HepG2 (cell line): ENCODE results near the gene MYO18A. TPM values are rescaled to one million over a fixed set of nuclear protein-coding genes. Genes with fewer than 3 reads are reported as not detected.

ENCODE experiments used
- ARHGAP35 ChIP-seq: sonication (generic); formaldehyde crosslinking; IDR thresholded peaks from 2 replicates; pipeline ENCODE4 v1.9.0; 2022; ENCODE audit warnings: mild to moderate bottlenecking, inconsistent platforms, moderate library complexity, missing genetic modification reagents, borderline replicate concordance
- ARNTL ChIP-seq: sonication (generic); formaldehyde crosslinking; IDR thresholded peaks from 2 replicates; pipeline ENCODE4 v1.4.0; 2020; ENCODE audit warnings: mild to moderate bottlenecking, missing genetic modification reagents
- CBX5 ChIP-seq: sonication (generic); formaldehyde crosslinking; IDR thresholded peaks from 2 replicates; pipeline ENCODE4 v1.4.0; 2020; ENCODE audit warnings: missing genetic modification reagents, borderline replicate concordance
- GFI1 ChIP-seq: sonication (generic); formaldehyde crosslinking; IDR thresholded peaks from 2 replicates; pipeline ENCODE4 v1.5.0; 2020; ENCODE audit warnings: missing genetic modification reagents, mild to moderate bottlenecking, borderline replicate concordance
- HDAC2 ChIP-seq: sonication (generic); formaldehyde crosslinking; IDR thresholded peaks from 2 replicates; pipeline ENCODE4 v1.4.0; 2020; ENCODE audit warnings: missing genetic modification reagents
- HOXA7 ChIP-seq: sonication (generic); formaldehyde crosslinking; IDR thresholded peaks from 2 replicates; pipeline ENCODE4 v1.8.1; 2022; ENCODE audit warnings: mild to moderate bottlenecking, missing genetic modification reagents, moderate library complexity
- JDP2 ChIP-seq: sonication (generic); formaldehyde crosslinking; IDR thresholded peaks from 2 replicates; pipeline ENCODE4 v1.8.1; 2022; ENCODE audit warnings: missing genetic modification reagents, borderline replicate concordance
- KLF9 ChIP-seq: IDR thresholded peaks from 2 replicates; pipeline ENCODE4 v1.6.1; 2016; ENCODE audit warnings: low read depth
- MTF1 ChIP-seq: sonication (generic); formaldehyde crosslinking; IDR thresholded peaks from 2 replicates; pipeline ENCODE4 v1.5.0; 2020; ENCODE audit warnings: missing genetic modification reagents
- NAIF1 ChIP-seq: sonication (generic); formaldehyde crosslinking; IDR thresholded peaks from 2 replicates; pipeline ENCODE4 v1.5.0; 2020; ENCODE audit warnings: mild to moderate bottlenecking, missing genetic modification reagents, borderline replicate concordance
- PITX1 ChIP-seq: sonication (generic); formaldehyde crosslinking; IDR thresholded peaks from 2 replicates; pipeline ENCODE4 v1.5.1; 2020; ENCODE audit warnings: mild to moderate bottlenecking, missing genetic modification reagents
- RBM39 ChIP-seq: fragments of 200-400 bp; formaldehyde crosslinking; IDR thresholded peaks from one replicate; pipeline ENCODE4 v1.6.1; 2018; ENCODE audit warnings: antibody characterized with exemption, mild to moderate bottlenecking, low read depth, low read length; ENCODE audit not compliant: poor library complexity, severe bottlenecking
- TBX3 ChIP-seq: fragments of 450-650 bp; IDR thresholded peaks from 2 replicates; pipeline ENCODE4 v1.6.1; 2017; ENCODE audit warnings: antibody characterized with exemption, mild to moderate bottlenecking, inconsistent platforms, borderline replicate concordance
- ZBTB3 ChIP-seq: sonication (generic); formaldehyde crosslinking; IDR thresholded peaks from 2 replicates; pipeline ENCODE4 v1.4.0; 2020; ENCODE audit warnings: low read depth, mild to moderate bottlenecking, moderate library complexity, missing genetic modification reagents, borderline replicate concordance
- ZKSCAN1 ChIP-seq: fragments of 150-350 bp; IDR thresholded peaks from 2 replicates; pipeline ENCODE4 v1.6.1; 2014; ENCODE audit warnings: low read length
- ZNF10 ChIP-seq: sonication (generic); formaldehyde crosslinking; IDR thresholded peaks from 2 replicates; pipeline ENCODE4 v1.4.0; 2020; ENCODE audit warnings: mild to moderate bottlenecking, low read depth, missing genetic modification reagents, borderline replicate concordance
- ZNF232 ChIP-seq: sonication (generic); formaldehyde crosslinking; IDR thresholded peaks from 2 replicates; pipeline ENCODE4 v1.4.0; 2020; ENCODE audit warnings: missing genetic modification reagents, borderline replicate concordance
- ZNF660 ChIP-seq: sonication (generic); formaldehyde crosslinking; IDR thresholded peaks from 2 replicates; pipeline ENCODE4 v1.5.1; 2020; ENCODE audit warnings: mild to moderate bottlenecking, low read depth, missing genetic modification reagents, borderline replicate concordance
- polyA plus RNA-seq, 8 experiments: library from polyadenylated mRNA; depleted of rRNA in 3 of 8; stranded (reverse) in 7 of 8; unstranded in 1 of 8; fragments of >200 nt; fragmentation: Illumina TruSeq in 4 of 8; extraction: Trizol in 4 of 8; gene quantifications; 2 replicates each; pipeline versions ENCODE4 v1.2.1 to v1.2.3, GENCODE V29; 2011 to 2016; ENCODE audit warnings: low read depth in 4 of 8, missing spikeins in 1 of 8, mixed read lengths in 1 of 8; ENCODE audit not compliant: insufficient read depth in 1 of 8
- total RNA-seq, 5 experiments: library from RNA; depleted of rRNA; stranded (reverse); fragments of >200 nt; fragmentation: Illumina TruSeq; extraction: Trizol; gene quantifications; 2 replicates each; pipeline ENCODE4 v1.2.3, GENCODE V29; 2016; ENCODE audit warnings: low read depth in 1 of 5
- TF ChIP-seq, protein P1 (sequence below): sonication (generic); formaldehyde crosslinking; conservative IDR thresholded peaks from 2 replicates; pipeline ENCODE4 v1.4.0; 2020; ENCODE audit warnings: missing genetic modification reagents
- TF ChIP-seq, protein P2 (sequence below): fragments of 450-650 bp; IDR thresholded peaks from 2 replicates; pipeline ENCODE4 v1.6.1; 2017; ENCODE audit warnings: mild to moderate bottlenecking
- TF ChIP-seq, protein P3 (sequence below): IDR thresholded peaks from 2 replicates; pipeline ENCODE4 v1.6.1; 2016; ENCODE audit warnings: missing compliant biosample characterization, missing genetic modification reagents, borderline replicate concordance
- TF ChIP-seq, protein P4 (sequence below): sonication (generic); formaldehyde crosslinking; IDR thresholded peaks from 2 replicates; pipeline ENCODE4 v1.9.0; 2021; ENCODE audit warnings: missing genetic modification reagents, borderline replicate concordance

MYO18A gene
- total and polyA plus RNA-seq, 2 of the 13 experiments (the other 11 are each of a cell fraction or from before 2014, with no cell fraction given): 16.8 to 24.8 TPM

DNA sequence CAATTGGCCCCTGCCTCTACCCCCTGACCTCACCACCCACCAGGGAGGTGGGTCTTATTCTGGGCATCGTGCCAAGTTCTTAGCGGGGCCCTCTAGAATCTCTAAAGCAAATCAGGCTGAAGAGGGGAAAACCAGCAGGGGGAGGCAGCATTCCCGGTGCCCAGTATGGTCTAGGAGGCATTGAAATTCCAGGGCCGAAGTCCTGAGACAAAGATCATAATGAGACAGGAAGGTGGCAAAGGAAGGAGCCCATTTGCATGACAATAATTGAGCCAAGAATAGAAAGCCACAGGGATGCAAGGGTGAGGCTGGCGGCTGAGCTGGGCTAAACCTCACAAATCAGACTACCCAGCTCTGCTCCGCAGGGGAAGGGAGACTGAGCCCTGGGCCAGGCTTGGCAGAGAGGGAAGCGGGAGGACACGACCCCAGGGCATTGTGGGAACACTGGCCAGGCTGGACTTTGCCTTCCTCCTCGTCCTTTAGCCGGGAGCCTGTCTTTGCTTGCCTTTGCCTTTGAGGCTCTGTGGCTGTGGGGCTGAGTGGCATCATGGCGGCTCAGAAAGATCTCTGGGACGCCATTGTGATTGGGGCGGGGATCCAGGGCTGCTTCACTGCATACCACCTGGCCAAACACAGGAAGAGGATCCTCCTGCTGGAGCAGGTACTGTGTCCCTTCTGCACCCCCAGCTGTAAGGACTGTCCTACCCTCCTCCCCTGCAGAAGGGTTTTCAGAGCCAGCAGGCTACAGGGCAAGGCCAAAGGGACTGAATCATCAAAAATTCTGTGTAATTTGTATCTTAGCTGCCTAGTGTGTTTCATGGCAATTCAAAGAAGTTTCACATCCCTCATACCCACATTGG, 137.3 kb downstream of the MYO18A start, which contains the start of gene PIPOX (continued):
- TF ChIP-seq NAIF1 (CRISPR knock-in tag): peak; percentile 67; the same call in 1 of the 2 replicates
- TF ChIP-seq MTF1 (CRISPR knock-in tag): no peak
- TF ChIP-seq ZNF232 (CRISPR knock-in tag): 0 out of 2 replicates have a peak, but pooled peaks have one; percentile 53
- 0 out of 2 replicates have a peak, but pooled peaks have one; percentile 38 for TF ChIP-seq ARNTL
- TF ChIP-seq HOXA7 (CRISPR knock-in tag): no peak
- peak; percentile 76; the same call in 1 of the 2 replicates for TF ChIP-seq PITX1 (CRISPR knock-in tag)
- peak; percentile 52 for TF ChIP-seq HDAC2 (CRISPR knock-in tag)
- TF ChIP-seq RBM39: peak; percentile 66
- TF ChIP-seq, protein P1, sequence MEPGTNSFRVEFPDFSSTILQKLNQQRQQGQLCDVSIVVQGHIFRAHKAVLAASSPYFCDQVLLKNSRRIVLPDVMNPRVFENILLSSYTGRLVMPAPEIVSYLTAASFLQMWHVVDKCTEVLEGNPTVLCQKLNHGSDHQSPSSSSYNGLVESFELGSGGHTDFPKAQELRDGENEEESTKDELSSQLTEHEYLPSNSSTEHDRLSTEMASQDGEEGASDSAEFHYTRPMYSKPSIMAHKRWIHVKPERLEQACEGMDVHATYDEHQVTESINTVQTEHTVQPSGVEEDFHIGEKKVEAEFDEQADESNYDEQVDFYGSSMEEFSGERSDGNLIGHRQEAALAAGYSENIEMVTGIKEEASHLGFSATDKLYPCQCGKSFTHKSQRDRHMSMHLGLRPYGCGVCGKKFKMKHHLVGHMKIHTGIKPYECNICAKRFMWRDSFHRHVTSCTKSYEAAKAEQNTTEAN (CRISPR knock-in tag): 0 out of 2 replicates have a peak, but pooled peaks have one; percentile 25
- TF ChIP-seq, protein P2, sequence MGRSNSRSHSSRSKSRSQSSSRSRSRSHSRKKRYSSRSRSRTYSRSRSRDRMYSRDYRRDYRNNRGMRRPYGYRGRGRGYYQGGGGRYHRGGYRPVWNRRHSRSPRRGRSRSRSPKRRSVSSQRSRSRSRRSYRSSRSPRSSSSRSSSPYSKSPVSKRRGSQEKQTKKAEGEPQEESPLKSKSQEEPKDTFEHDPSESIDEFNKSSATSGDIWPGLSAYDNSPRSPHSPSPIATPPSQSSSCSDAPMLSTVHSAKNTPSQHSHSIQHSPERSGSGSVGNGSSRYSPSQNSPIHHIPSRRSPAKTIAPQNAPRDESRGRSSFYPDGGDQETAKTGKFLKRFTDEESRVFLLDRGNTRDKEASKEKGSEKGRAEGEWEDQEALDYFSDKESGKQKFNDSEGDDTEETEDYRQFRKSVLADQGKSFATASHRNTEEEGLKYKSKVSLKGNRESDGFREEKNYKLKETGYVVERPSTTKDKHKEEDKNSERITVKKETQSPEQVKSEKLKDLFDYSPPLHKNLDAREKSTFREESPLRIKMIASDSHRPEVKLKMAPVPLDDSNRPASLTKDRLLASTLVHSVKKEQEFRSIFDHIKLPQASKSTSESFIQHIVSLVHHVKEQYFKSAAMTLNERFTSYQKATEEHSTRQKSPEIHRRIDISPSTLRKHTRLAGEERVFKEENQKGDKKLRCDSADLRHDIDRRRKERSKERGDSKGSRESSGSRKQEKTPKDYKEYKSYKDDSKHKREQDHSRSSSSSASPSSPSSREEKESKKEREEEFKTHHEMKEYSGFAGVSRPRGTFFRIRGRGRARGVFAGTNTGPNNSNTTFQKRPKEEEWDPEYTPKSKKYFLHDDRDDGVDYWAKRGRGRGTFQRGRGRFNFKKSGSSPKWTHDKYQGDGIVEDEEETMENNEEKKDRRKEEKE: no peak
- TF ChIP-seq KLF9 (CRISPR knock-in tag): no peak
- TF ChIP-seq, protein P3, sequence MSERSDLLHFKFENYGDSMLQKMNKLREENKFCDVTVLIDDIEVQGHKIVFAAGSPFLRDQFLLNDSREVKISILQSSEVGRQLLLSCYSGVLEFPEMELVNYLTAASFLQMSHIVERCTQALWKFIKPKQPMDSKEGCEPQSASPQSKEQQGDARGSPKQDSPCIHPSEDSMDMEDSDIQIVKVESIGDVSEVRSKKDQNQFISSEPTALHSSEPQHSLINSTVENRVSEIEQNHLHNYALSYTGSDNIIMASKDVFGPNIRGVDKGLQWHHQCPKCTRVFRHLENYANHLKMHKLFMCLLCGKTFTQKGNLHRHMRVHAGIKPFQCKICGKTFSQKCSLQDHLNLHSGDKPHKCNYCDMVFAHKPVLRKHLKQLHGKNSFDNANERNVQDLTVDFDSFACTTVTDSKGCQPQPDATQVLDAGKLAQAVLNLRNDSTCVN (CRISPR knock-in tag): peak; percentile 53; the same call in 1 of the 2 replicates
- no peak for TF ChIP-seq GFI1 (CRISPR knock-in tag)
- peak; percentile 31; the same call in 1 of the 2 replicates for TF ChIP-seq CBX5 (CRISPR knock-in tag)
- no peak for TF ChIP-seq ZKSCAN1
- TF ChIP-seq, protein P4, sequence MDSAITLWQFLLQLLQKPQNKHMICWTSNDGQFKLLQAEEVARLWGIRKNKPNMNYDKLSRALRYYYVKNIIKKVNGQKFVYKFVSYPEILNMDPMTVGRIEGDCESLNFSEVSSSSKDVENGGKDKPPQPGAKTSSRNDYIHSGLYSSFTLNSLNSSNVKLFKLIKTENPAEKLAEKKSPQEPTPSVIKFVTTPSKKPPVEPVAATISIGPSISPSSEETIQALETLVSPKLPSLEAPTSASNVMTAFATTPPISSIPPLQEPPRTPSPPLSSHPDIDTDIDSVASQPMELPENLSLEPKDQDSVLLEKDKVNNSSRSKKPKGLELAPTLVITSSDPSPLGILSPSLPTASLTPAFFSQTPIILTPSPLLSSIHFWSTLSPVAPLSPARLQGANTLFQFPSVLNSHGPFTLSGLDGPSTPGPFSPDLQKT (CRISPR knock-in tag): no peak
- TF ChIP-seq ZNF10 (CRISPR knock-in tag): no peak
- TF ChIP-seq JDP2 (CRISPR knock-in tag): no peak
- TF ChIP-seq TBX3: peak; percentile 59; the same call in 1 of the 2 replicates
- no peak for TF ChIP-seq ZNF660
- peak; percentile 18; the same call in 1 of the 2 replicates for TF ChIP-seq ARHGAP35 (CRISPR knock-in tag)
- no peak for TF ChIP-seq ZBTB3
